DMS114 treated with DMSO at 0.1 percent for 48 hours (cell line): ENCODE data around the gene CCDC24.

Experiments
- DNase-seq: peaks from one replicate; lab custom pipeline; 2025; ENCODE audit not compliant: unreplicated experiment; lab: John Stamatoyannopoulos, UW

The CCDC24 gene

DNA sequence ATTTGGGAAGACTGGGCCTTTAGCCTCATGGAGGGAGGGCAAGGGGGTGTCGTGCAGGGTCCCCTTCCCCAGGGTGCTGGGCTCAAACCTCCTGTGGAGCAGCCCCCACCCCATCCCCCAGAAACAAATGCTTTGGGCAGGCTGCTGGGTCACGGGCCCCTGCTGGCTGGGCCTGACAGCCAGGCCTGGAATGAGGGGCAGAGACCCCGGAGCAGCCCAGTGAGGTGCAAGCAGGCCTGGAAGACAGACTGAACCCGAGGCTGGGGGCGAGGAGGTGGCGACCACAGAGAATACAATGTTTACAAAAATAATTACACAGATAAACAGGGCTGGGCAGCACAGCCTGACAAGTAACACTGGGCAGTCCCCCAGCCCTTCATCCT, 5.3 kb downstream of the CCDC24 start:
- DNase-seq, result no peak

DNA sequence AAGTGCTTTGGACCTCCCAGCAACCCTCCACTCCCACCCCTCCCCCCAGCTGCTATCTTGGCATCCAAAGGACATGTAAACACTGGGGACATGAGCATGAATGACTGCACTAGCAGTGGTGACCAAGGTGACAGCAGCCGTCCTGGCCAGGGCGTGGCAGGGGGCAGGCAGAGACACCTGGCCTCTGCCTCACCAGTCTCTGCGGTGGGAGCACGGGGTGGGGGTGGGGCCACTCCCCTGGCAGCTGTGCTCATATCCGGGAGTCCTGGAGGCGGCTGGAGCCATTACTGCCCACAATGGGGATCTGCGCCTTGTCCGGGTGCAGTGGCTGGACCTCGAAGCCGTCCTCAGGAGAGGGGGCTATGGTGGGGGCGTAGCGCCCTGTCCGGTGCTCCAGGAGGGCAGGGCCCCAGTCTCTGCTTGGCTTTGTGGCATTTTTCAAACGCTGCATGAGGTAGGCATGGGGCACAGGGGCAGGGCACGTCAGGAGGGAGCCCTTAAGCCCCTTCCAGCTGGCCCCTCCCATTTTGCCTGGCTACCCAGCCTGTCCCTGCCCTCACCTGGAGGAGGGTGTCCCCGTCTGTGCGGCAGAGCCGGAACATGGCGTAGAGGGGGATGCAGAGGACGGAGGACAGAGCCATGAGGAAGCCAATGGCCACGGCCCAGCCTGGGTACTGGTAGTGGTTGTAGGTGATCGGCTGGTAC, 6.0 kb downstream of the CCDC24 start:
- DNase-seq, result no peak

DNA sequence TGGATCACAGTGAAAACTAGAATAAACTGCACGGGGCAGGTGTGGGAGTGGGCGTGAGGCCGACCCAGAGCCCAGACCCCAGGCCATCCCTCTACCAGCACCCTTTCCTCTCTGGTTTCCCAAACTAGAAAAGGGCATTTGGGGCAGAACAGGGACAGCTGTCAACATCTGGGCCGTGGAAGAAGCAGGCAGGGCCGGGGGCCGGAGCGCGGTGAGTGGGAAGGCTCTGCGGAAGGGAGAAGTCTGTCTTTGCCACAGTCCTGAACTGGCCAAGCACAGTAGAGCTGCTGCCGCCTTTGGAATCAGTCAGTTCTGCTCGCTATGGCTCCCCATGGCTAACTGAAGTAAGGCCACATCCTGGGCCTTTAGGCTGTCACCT, 6.6 kb downstream of the CCDC24 start:
- no peak for DNase-seq

DNA sequence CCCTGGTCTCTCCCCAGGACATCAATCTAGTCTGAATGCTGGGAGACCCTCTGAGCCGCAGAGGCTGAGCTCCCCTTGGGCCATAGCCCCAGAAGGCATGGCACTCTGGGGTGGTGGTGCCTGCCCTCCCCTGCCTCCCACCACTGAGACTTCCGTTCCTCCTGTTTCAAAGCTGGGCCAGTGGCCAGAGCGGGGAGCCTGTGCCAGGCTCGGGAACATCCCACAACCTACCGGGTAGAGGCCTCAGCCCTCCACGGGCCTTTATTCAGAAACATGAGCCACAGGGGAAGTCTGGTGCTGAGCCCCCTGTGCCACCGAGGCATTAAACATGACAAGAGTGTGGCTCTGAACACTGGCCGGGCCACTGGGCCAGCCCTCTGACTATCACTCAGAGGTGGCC, 8.1 kb downstream of the CCDC24 start:
- no peak for DNase-seq

DNA sequence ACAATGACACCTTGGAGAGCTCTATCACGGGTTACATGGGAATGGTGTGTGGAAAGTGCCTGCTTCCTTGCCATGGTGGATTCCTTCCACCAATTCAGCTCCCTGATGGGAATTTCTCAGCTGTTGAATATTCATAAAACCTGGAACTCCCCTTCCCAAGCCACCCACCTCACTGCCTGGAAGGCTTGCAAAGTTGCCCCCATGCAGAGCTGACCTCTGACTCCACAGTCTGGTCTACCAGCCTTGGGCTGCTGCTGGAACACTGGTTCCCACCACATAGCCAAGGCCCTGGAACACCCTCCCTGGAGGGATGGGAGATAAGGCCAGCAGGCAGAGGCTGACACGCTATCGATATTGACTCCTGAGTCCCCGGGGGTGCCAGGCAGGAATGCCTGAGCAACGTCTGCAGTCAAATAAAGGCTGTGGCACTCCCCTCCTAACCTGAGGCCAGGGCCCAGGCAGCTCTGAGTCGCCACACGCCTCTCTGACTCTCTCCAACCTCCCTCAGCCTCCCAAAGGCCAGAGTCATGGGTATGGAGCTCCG, 8.8 kb downstream of the CCDC24 start:
- DNase-seq, result no peak

DNA sequence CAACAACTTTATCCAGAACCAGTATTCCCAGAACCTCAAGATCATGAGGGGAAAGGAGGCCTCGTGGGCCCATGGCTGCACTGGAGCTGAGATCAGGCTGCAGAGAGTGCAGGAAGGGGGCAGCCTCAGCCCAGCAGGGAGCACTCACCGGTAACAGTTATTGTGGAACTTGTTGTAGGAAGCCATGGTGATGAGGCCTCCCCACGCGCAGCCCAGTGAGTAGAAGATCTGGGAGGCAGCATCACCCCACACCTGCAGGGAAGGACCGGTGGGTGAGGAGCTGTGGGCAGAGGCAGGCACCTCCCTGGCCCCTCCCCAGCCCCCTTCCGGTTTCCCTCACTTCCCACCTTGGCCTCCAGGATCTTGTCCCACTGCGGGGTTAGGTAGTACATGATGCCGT, 10.8 kb downstream of the CCDC24 start:
- no peak for DNase-seq

DNA sequence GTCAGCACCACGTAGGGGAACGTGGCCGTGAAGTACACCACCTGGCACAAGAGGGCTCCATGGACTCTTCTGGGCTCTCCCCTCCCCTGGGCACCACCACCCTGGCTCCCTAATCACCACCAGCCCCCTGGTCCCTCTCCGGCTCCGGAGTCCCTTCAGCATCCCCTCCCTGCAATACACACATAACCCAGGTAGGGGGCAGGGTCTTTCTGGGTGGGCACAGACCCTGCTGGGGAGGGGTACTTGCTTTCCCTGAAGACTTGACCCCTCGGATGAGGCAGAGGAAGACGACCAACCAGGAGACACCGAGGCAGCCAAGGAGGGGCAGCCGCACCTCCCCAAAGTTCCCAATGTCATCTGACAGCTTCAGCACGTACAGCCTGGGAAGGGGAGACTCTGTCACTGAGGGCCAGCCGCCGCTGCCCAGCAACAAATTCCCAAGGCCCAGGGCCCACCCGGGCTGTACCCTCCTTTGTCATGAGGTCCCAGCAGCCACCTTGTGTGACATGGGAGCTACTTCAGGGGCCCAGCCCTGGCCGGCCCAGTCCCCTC, 11.3 kb downstream of the CCDC24 start:
- no peak for DNase-seq

DNA sequence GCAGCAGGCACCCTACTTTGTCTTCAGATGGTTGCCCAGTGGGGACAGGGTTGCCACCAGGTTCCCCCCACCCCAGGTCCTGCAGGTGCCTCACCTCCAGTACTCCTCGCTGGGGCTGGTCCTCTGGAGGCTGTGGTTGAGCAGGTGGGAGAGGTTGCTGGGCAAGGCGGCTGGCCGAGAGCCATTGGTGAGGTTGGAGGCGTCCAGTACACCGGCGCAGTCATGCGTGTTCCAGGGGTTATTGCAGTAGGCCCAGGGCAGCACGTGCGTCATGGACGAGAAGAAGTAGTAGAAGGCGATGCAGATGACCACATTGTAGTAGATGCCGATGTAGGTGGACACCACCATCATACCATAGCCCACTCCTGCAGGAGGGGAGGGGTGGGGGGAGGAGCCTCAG, 16.9 kb downstream of the CCDC24 start:
- no peak for DNase-seq

DNA sequence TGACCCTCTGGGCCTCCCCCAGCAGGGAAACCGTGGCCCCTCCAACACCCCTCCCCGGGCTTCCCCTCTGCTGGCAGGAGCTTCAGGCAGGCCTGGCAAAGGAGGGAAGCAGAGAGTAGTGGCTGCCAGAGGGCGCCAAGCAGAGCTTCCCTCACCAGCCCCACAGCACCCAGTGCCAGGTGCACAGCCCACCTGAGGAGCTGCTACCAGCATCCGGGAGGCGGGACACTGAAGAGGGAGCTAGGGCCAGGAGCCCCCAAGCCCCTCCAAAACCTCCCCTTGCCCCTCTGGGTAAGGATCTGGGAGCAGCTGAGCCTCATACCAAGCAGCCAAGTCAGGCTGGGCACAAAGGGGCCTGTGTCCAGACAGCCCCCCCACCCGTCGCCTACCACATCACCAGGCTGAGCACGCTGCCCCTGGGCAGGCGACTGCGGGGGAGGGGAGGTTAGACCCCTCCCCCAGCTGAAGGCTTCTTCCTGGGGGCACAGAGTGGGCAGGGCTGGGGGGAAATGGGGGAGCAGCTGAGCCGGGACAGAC, 19.6 kb downstream of the CCDC24 start:
- no peak for DNase-seq

DNA sequence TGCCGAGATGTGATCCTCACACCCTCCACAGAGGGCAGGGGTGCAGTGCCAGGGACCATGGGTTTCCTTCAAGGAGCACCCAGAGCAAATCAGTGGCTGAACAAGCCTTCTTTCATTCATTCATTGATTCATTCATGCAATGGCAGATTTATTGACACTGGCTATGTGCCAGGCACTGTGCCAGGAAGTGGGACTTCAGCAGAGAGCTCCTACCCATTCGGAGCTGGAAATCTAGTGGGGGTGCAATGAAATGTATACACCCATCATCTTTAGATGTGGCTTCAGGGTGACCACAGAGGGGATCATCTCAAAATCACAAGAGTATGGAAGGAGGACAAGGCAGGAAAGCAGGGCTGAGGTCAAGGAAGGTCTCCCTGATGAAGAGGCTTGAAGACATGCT, 21.0 kb downstream of the CCDC24 start:
- no peak for DNase-seq

DNA sequence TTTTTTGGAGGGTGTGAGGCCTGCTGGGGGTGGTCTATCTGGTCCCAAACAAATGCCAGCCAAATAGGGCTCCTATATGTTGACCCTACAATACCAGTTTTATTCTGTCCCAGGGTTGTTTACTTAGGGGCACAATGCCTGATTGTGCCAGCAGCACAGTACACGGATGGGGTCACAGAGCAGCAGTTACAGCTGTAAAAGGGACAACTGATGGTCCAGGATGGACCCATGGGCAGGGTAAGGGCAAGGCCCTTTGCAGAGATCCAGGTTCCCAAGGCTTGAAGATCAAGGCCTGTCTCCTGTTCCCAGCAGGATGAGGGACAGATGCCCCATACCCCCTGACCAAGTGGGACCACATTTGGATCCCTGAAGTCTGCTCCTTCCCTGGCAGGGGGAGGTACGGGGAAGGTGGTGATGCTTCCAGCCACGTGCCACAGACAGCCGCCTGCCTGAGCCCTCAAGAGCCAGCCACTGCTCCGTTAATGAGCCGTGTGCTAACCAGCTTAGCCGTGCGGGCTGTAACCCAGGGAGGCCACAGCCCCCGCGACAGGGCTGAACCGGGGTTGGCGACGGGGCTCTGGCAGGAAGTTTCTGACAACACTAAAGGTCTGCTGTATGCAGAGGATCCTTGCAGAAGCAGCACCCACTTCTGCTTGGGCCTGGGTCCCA, 21.7 kb downstream of the CCDC24 start:
- DNase-seq, result no peak

DNA sequence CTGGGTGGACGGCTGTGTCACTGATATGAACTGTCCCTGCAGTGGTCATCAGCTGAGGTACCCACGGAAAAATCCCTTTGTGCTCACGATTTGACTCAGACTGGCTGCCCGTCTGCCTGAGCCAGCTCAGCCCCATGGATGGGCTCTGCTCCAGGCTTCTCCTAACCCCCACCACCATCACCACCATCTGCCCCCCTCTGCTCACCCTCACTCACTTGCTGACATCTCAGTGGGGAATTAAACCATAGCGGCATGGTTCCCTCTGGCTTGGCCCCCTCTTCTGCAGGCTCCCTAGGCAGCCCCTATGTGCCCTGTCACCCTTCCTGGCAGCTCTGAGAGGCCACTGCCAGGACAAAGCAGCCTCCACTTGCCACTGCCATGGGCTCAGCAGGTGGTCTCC, 22.6 kb downstream of the CCDC24 start:
- no peak for DNase-seq

DNA sequence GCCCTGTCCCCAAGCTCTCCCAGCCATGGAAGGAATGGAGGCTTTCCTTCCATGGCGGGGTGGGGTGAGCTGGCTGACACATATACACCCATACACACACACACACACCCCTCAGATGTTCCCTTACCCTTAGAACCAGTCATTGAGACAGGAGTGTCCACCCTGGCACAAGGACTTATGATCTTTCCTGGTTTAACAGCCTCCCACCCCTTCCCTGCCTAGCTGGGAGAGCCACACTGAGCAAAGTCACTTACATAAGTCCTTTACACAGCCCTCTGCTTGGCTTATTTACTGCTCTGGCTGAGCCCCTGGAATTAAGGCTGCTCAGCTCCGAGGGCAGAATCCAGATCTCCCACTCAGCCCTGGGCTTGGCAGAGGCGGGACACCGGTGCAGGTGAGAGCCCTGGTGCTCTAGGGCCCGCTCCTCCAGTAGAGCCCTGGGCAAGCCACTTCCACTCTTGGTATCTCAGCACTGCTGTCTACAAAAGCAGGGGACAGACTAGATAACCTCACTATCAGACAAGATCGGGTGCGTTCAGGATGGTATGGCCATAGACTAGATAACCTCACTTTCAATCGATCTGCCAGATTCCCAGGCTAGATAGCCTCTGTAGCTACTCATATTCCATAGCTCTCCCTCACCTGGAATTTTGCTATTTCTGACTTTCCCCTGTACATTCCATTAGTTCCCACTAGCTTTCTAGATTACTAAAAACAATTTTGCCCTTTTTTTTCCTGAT, 23.1 kb downstream of the CCDC24 start:
- no peak for DNase-seq

DNA sequence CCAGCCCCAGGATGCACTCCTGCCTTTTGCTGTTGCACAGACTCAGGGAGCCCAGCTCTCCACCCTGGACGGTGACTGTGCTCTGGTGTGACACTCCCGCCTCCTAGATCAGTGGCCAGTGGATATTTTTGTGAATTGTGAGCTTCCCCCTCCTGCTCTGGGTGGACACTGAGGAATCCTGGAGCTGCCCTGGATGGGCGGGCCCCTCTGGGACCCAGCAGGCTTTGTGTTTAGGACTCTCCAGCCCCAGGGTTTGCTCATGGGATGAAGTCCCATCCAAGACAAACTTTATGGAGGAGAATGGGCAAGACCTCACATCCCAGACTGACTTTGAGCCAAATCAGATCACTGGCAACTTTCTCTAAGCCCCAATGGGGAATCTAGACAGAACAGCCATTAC, 23.8 kb downstream of the CCDC24 start:
- DNase-seq, result no peak

DNA sequence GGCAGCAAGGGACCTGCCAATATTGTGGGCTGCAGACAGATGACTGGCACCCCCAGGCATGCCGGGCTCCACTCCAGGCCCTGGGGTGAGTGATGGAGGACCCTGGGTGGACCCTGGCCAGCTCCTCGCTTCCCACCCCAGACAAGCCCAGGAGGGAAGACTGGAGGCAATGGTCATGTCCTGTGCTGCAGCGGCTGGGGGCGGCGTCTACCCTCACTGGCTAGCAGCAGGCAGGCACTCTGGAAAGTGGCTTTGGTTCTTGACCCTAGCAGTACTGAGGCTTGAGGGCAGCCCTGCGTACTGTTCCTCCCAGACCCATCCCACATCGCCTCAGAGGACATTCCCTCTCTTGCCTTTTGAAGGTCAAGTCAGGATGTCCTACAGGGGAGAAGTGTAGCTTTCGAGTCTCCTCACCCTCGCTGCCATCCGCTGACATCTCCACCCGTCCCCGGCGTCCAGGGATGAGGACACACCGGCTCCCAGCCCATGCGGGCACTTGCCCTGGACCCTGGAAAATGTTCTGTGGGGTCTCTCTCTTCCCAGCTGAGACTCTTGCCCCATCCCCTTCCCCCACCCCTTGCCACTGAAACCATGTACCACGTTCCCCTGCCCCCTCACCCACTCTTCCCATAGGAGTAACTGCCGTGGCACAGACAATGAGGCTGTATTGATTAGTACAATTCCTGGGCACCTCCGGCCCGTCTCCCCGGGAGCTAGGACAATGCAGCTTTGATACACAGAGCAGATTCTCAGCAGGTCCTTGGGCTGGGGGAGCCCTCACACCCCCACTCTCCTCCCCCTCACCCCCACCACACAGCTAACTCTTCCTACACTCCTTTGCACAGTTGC, 24.9 kb downstream of the CCDC24 start:
- DNase-seq, result no peak

DNA sequence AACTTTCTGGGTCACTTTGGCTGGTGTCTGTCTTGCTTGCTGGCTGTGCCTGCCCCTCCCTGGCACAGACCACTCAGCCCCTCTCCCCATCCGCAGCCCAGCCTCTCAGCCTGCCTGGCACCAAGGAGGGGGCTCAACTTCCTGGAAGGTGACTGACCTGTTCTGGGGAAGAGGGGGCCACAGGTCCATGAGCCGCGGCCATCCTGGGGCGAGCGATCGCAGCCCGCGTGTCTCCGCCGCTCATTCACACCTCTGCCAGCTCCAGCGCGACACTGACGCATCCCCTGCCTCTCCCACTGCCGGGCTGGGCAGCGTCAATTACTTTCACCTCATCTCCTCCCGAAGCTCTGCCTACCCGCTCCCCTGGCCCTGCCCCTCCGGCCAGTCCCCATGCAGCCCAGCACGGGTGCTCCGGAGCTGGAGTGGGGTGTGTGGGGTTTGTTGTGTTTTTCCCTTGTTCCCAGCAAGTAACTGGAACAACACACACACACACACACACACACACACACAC, 25.5 kb downstream of the CCDC24 start:
- no peak for DNase-seq

DNA sequence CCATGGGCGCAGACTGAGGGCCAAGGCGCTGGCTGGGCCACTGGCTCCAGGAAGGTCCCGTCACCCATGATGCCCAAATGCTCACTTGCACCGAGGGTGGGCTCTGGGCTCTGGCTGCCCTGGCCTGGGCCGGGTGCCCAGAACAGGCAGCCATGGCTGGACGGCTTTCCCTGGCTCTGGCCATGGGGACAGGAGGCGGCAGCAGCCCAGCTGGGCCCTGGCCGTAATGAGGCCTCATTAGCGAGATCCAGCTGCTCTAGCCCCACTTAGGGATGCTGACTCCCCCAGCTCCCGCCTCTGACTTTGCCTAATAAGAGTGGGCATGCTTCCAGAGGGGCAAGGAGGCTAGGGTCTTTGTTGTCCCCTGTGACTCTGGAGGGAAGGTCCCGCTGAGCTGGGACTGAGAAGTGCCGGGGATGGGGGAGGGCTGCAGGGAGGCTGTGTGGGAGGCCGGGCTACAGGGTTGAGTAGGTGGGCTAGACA, 28.1 kb downstream of the CCDC24 start:
- DNase-seq, result no peak

DNA sequence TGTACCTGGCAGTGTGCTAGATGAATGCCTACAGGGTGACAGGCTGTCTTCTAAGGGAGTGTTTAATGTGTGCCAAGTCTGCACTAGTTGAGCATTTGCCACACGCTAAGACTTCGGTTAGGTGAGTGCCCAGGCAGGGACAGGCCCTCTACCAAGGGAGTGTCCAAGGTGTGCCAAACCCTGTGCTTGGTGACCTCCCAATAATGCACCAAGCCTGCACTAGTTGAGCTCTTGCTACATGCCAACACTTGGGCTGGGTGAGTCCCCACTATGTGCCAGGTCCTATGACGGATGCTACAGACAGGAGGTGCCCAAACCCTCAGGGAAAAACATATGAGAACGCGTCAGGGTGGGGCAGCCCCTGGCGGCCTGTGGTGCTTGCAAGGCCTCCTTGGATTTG, 29.1 kb downstream of the CCDC24 start:
- DNase-seq, result no peak

DNA sequence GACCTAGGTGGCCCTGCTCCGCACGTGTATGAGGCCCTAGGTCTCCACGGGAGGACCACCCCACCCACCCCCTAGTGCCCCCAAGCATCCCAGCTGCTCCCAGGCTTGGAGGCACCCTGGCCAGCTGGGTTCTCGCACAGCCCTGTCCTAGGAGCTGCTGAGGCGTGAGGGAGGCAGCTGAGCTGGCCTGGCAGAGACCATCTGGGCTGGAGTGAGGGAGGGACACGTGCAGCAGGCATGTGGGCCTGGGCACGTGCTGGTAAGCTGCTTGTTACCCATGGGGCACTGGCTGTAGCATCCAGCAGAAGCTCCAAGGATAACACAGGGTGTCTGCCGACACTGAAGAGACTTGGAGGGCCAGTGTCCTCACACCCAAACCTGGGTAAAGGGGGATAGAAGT, 29.8 kb downstream of the CCDC24 start:
- DNase-seq, result no peak

DNA sequence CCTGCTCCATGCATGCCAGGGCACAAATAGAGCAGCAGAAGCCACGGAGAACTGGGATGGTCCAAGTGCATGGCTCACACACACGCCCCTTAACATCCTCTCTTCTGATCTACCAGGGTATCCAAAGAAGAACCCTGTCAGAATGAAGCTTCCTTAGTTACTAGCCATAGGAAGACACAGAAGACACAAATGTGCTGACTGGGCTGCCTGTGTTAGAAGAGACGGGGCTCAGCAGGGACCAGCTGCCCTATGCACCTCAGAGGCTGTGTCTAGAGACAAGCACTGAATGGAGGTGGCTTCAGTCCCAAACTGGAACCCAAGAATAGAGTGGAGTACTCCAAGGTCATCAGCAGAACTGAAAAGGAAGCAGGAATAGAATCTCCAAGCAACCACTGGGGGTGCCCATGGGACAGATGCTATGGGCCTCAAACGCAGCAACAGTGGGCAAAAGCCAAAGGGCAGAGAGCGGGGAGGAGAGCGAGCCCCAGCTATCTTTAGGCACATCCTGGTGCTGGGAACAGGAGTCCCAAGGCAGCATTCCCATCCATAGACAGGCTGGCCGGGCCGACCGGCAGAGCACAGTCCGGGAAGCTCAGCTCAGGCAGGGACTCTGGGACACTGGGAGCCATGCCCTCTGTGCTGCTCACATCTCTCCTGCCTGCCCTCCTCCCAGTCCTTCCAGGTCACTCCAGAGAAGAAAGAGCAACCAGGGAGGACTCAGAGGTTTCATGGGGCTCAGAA, 30.4 kb downstream of the CCDC24 start:
- no peak for DNase-seq
